Neuronal stem cell (in vitro differentiated cells): Measurements from ENCODE around the gene DCLRE1C.

Source experiments
- DNase-seq: peaks from one replicate; pipeline ENCODE4 v3.0.0-alpha.2; 2013; ENCODE audit warnings: low spot score
- H2AFZ ChIP-seq: one replicate; pipeline ENCODE4 v1.6.1; 2013; ENCODE audit warnings: mild to moderate bottlenecking, low read length, inconsistent platforms
- H2AK5ac ChIP-seq: 2 replicates; pipeline ENCODE4 v1.6.1; 2013; ENCODE audit warnings: low read depth, mild to moderate bottlenecking, inconsistent platforms, low read length, moderate library complexity, mixed read lengths
- H2BK120ac ChIP-seq: 2 replicates; pipeline ENCODE4 v1.6.1; 2013; ENCODE audit warnings: low read depth, mild to moderate bottlenecking, inconsistent platforms, low read length, moderate library complexity, mixed read lengths
- H2BK12ac ChIP-seq: one replicate; pipeline ENCODE4 v1.6.1; 2013; ENCODE audit warnings: low read length, inconsistent platforms
- H2BK15ac ChIP-seq: 2 replicates; pipeline ENCODE4 v1.6.1; 2013; ENCODE audit warnings: mild to moderate bottlenecking, low read length, inconsistent platforms, mixed read lengths
- H2BK5ac ChIP-seq: one replicate; pipeline ENCODE4 v1.6.1; 2013; ENCODE audit warnings: inconsistent platforms, mild to moderate bottlenecking, low read length, moderate library complexity
- H3K14ac ChIP-seq: one replicate; pipeline ENCODE4 v1.6.1; 2013; ENCODE audit warnings: low read length, inconsistent platforms
- H3K18ac ChIP-seq: 2 replicates; pipeline ENCODE4 v1.6.1; 2013; ENCODE audit warnings: low read length, inconsistent platforms
- H3K23ac ChIP-seq: 2 replicates; pipeline ENCODE4 v1.6.1; 2013; ENCODE audit warnings: low read depth, mild to moderate bottlenecking, mixed read lengths, low read length, inconsistent platforms; ENCODE audit not compliant: poor library complexity
- H3K27ac ChIP-seq: replicated peaks from 3 replicates; pipeline ENCODE4 v1.5.1; 2013; ENCODE audit warnings: low read length, inconsistent platforms
- H3K27me3 ChIP-seq, 3 experiments: 2 replicates each; pipeline ENCODE4 v1.6.1; 2013; ENCODE audit warnings: low read length in 3 of 3, mild to moderate bottlenecking in 2 of 3, inconsistent platforms in 1 of 3, low read depth in 1 of 3, mixed read lengths in 1 of 3, moderate library complexity in 1 of 3; ENCODE audit not compliant: control insufficient read depth in 3 of 3, insufficient read depth in 3 of 3
- H3K36me3 ChIP-seq, 2 donors: replicated peaks in 1 of 2; 2 replicates each; pipeline ENCODE4 v1.6.1; 2013; ENCODE audit warnings: low read length in 2 of 2; ENCODE audit not compliant: control insufficient read depth in 2 of 2, insufficient read depth in 2 of 2
- H3K4ac ChIP-seq: 2 replicates; pipeline ENCODE4 v1.6.1; 2013; ENCODE audit warnings: inconsistent platforms, mild to moderate bottlenecking, low read length, moderate library complexity
- H3K4me1 ChIP-seq, 2 donors: 1 replicate in 1 of 2; 2 replicates in 1 of 2; pipeline ENCODE4 v1.6.1; 2013; ENCODE audit warnings: low read length in 2 of 2, low read depth in 1 of 2; ENCODE audit not compliant: control insufficient read depth in 2 of 2, insufficient read depth in 1 of 2
- H3K4me2 ChIP-seq: one replicate; pipeline ENCODE4 v1.6.1; 2013; ENCODE audit warnings: mild to moderate bottlenecking, low read length, inconsistent platforms; ENCODE audit not compliant: insufficient read depth, poor library complexity, severe bottlenecking
- H3K4me3 ChIP-seq, 2 donors: 2 replicates each; pipeline ENCODE4 v1.5.1; 2013; ENCODE audit warnings: low read length in 2 of 2, mild to moderate bottlenecking in 2 of 2, inconsistent platforms in 1 of 2, moderate library complexity in 1 of 2
- H3K79me1 ChIP-seq: one replicate; pipeline ENCODE4 v1.6.1; 2013; ENCODE audit warnings: low read depth, mild to moderate bottlenecking, inconsistent platforms, low read length, moderate library complexity
- H3K9ac ChIP-seq: one replicate; pipeline ENCODE4 v1.6.1; 2013; ENCODE audit warnings: mild to moderate bottlenecking, low read depth, low read length, inconsistent platforms; ENCODE audit not compliant: poor library complexity
- H3K9me3 ChIP-seq, 2 donors: replicated peaks in 1 of 2; 2 replicates each; pipeline versions ENCODE3 to v1.6.1; 2013; ENCODE audit warnings: low read length in 2 of 2, mild to moderate bottlenecking in 2 of 2, inconsistent platforms in 1 of 2, low read depth in 1 of 2, mixed read lengths in 1 of 2, moderate library complexity in 1 of 2; ENCODE audit not compliant: control insufficient read depth in 2 of 2, insufficient read depth in 1 of 2
- H4K8ac ChIP-seq: one replicate; pipeline ENCODE4 v1.6.1; 2013; ENCODE audit warnings: low read depth, mild to moderate bottlenecking, inconsistent platforms, low read length, moderate library complexity
- H4K91ac ChIP-seq: one replicate; pipeline ENCODE4 v1.6.1; 2013; ENCODE audit warnings: low read length, low read depth, mild to moderate bottlenecking, inconsistent platforms; ENCODE audit not compliant: poor library complexity
- WGBS, 2 donors: extraction: QIAGEN DNeasy Blood & Tissue Kit; methylation state at CpG; one replicate each; pipeline ENCODE4 v1.1.7; 2013; ENCODE audit warnings: missing lambda C conversion rate in 2 of 2, mixed read lengths in 1 of 2; ENCODE audit not compliant: insufficient read length in 2 of 2, insufficient replicate concordance in 1 of 2; ENCODE audit errors: extremely low coverage in 2 of 2; 5-methylcytosine and 5-hydroxymethylcytosine counted together

Gene DCLRE1C

GRCh38 chr10:14924013-14924412 is 29.9 kb downstream of the DCLRE1C start:
- Histone ChIP-seq H3K79me1 (no peaks in the 10 kb centered on the region), H3K23ac (no peak overlapping the region), H3K4ac (no peak overlapping the region), H3K27me3 (no peaks in the 10 kb centered on the region), H3K4me3 (no peak overlapping the region), H2AK5ac (no peak overlapping the region), H2BK15ac (no peak overlapping the region), H4K91ac (no peak overlapping the region), H2BK12ac (no peak overlapping the region), H3K4me2 (no peak overlapping the region), H3K9me3 (peaks cover 0 to 1% of the 10 kb centered on the region in 2 donors), H3K18ac (no peak overlapping the region), H4K8ac (no peak overlapping the region), H3K14ac (no peak overlapping the region), H3K4me1 (no peaks in the 10 kb centered on the region), H3K27ac (no peak overlapping the region), H2AFZ (no peak overlapping the region), H2BK5ac (no peak overlapping the region), H3K36me3 (peaks cover 18 to 96% of the 10 kb centered on the region in 2 donors), H2BK120ac (no peak overlapping the region), H3K9ac (no peak overlapping the region)
- WGBS, 2 donors: no CpG with 5 or more reads among the region's 7 CpGs
- no peak for DNase-seq

- peaks cover 16 to 93% of the 10 kb centered on the region in 2 donors for H3K36me3 ChIP-seq
- no CpG with 5 or more reads among the region's 3 CpGs for WGBS, 2 donors
These were observed 34.9 kb downstream of the DCLRE1C start for GRCh38 chr10:14918964-14919363.

GRCh38 chr10:14917827-14918226 is 36.1 kb downstream of the DCLRE1C start:
- Histone ChIP-seq H4K8ac (no peak overlapping the region), H3K9ac (no peak overlapping the region), H4K91ac (no peak overlapping the region), H2BK15ac (no peak overlapping the region), H3K27me3 (peaks cover 0 to 2% (median 0%) of the 10 kb centered on the region in 3 experiments), H2AK5ac (no peak overlapping the region), H3K23ac (no peak overlapping the region), H2BK5ac (no peak overlapping the region), H2AFZ (no peak overlapping the region), H3K4me3 (no peak overlapping the region), H3K4ac (no peak overlapping the region), H3K27ac (no peak overlapping the region), H3K4me1 (no peaks in the 10 kb centered on the region), H3K9me3 (peaks cover 8 to 28% of the 10 kb centered on the region in 2 donors), H3K18ac (no peak overlapping the region), H3K4me2 (no peak overlapping the region), H2BK120ac (no peak overlapping the region), H2BK12ac (no peak overlapping the region), H3K14ac (no peak overlapping the region), H3K36me3 (peaks cover 16 to 93% of the 10 kb centered on the region in 2 donors), H3K79me1 (no peaks in the 10 kb centered on the region)
- WGBS, 2 donors: no CpG with 5 or more reads among the region's 3 CpGs
- DNase-seq: no peak

More at GRCh38 chr10:14918964-14919363, 34.9 kb downstream of the DCLRE1C start:
- Histone ChIP-seq H2AK5ac (no peak overlapping the region), H3K27me3 (peaks cover 0 to 2% (median 0%) of the 10 kb centered on the region in 3 experiments), H3K27ac (no peak overlapping the region), H2BK5ac (no peak overlapping the region), H3K4ac (no peak overlapping the region), H2BK12ac (no peak overlapping the region), H3K4me1 (no peaks in the 10 kb centered on the region), H3K23ac (no peak overlapping the region), H3K18ac (no peak overlapping the region), H3K4me2 (no peak overlapping the region), H3K4me3 (no peak overlapping the region), H3K9ac (no peak overlapping the region), H3K9me3 (peaks cover 8 to 21% of the 10 kb centered on the region in 2 donors), H3K79me1 (no peaks in the 10 kb centered on the region), H2BK15ac (no peak overlapping the region), H2BK120ac (no peak overlapping the region), H4K8ac (no peak overlapping the region), H2AFZ (no peak overlapping the region), H4K91ac (no peak overlapping the region), H3K14ac (no peak overlapping the region)
- no peak for DNase-seq

- no peak for DNase-seq
- Histone ChIP-seq H2BK5ac (no peak overlapping the region), H3K4me3 (no peak overlapping the region), H3K9ac (no peak overlapping the region), H3K4me1 (no peaks in the 10 kb centered on the region), H3K27me3 (peaks cover 0 to 2% (median 0%) of the 10 kb centered on the region in 3 experiments), H2BK120ac (no peak overlapping the region), H4K91ac (no peak overlapping the region), H2BK15ac (no peak overlapping the region), H3K4ac (no peak overlapping the region), H3K27ac (no peak overlapping the region), H3K36me3 (peaks cover 11 to 93% of the 10 kb centered on the region in 2 donors), H3K9me3 (peaks cover 8 to 34% of the 10 kb centered on the region in 2 donors), H2AFZ (no peak overlapping the region), H3K4me2 (no peak overlapping the region), H2AK5ac (no peak overlapping the region), H3K23ac (no peak overlapping the region), H4K8ac (no peak overlapping the region), H3K14ac (no peak overlapping the region), H3K79me1 (no peaks in the 10 kb centered on the region), H3K18ac (no peak overlapping the region), H2BK12ac (no peak overlapping the region)
- WGBS, 2 donors: no CpG with 5 or more reads among the region's 2 CpGs
These were observed 37.3 kb downstream of the DCLRE1C start for GRCh38 chr10:14916600-14916999.
